GM21723 (cell line): ENCODE data around the gene ITK.
"Not testable (repeated sequence)": the region's sequence is repeated elsewhere in the genome, so short reads cannot be mapped to it uniquely, and the experiment has no call there.

Experiments
- ATAC-seq: cut with Tn5 transposase; IDR thresholded peaks from one replicate; pipeline ENCODE4 v1.9.1; 2021; ENCODE audit warnings: mild to moderate bottlenecking, moderate library complexity; ENCODE audit not compliant: unreplicated experiment

Gene ITK

DNA sequence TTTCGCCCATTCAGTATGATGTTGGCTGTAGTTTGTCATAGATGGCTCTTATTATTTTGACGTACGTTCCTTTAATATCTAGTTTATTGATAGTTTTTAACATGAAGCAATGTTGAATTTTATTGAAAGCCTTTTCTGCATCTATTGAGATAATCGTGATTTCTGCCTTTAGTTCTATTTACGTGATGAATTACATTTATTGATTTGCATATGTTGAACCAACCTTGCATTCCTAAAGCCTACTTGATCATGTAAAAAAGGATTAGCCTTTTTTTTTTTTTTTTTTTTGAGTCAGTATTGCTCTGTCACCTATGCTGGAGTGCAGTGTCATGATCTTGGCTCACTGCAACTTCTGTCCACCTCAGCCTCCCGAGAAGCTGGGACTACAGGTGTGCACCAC is 25.1 kb downstream of the ITK start:
- no peak for ATAC-seq

DNA sequence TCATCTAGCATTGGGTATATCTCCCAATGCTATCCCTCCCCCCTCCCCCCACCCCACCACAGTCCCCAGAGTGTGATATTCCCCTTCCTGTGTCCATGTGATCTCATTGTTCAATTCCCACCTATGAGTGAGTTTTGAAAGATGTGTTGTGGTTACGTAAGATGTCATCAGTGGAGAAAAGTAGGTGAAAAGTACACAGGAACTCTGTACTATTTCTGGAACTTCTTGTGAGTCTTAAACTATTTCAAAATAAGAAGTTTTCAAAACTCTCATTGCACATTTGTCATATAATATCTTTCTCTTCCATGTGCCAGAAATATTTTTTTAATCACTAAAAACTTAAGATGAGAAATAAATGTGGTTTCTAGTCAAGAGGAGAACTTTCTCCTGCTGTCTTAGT is 30.0 kb downstream of the ITK start:
- ATAC-seq = not testable (repeated sequence)

DNA sequence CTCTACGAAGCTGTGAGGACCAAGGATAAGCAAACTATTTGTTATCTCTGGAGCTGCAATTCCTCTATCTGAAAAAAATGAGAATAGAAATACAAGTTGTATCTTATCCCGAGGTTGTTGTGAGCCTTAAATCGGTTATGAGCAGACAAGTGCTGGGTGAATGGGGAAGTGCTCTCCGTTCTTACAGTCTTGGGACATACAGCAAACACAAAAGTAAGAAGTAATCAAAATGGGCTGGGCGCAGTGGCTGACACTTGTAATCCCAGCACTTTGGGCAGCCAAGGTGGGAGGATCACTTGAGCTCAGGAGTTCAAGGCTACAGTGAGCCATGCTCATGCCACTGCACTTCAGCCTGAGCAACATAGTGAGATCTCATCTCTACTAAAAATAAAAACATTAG is 31.7 kb downstream of the ITK start:
- ATAC-seq = no peak

DNA sequence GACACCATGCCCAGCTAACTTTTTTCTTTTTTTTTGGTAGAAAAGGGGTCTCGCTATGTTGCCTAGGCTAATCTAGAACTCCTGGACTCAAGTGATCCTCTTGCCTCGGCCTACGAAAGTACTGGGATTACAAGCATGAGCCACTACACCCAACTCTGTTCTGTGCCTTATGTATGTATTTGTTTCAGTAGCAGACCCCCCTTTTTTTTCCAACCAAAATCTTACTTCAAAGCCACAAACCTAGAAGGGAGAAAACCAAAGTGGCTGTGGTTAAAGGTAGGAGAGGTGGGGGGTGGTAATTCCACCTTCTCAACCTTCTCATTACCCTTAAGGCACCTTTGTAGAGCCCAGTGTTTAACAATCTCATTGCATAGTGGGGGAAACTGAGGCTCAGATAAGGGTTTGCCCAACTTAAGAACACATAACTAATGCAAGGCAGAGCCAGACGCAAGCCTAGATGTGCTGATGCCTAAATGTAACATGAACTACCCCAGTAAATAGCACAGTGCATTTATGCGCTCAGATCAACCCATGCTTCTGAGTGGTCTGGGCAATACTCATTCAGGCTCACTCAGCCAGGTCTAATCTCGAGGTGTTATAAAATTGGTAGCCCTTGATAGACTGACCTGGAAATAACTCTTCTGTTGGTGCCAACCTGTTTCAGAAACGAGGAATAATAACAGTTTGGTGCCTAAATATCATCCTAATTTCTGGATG is 33.0 kb downstream of the ITK start:
- no peak for ATAC-seq

DNA sequence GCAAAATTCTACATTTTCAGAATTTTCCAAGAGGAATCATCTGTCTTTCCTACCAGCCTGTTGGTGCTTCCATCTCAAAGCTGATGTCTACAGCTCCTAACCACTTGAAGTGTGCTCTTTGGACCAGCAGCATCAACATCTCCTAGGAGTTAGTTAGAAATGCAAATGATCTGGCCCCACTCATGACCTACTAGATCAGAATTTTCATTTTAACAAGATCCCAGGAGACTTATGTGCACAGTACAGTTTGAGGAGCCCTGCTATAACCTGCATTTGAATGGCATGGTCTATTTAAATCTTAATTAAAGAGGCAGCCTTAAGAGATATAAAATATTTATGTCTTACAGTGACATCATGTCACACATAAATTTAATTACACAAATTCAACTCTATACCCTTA is 33.8 kb downstream of the ITK start:
- no peak for ATAC-seq

DNA sequence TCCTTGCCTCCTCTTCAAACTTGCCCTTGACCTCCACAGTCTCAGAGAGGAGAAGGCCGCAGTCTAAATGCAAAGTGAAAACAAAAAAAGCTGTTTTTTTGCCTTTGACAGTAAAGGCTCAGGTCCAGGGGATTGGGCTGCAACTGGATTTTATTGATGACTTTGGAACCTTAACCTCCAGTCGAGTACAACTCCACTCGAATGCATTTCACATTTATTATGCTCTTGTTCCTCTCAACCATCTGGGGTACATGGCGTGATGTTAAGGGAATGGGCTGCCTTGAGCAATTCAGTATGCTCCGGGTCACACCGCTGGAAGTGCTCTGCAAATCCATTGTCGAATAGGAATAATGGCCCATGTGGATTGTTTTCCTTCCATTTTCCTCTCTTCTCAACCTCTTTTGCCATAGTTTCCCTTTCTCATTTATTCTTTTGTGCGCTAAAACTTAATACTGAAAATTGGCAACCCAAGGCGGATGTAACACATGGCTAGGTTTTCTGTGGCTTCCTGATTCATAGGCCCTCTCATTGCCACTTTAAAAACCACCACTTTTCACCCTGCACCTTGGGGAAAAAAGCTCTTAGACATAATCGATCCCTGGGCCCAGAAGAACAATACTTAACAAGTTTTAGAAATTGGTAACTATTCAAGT is 34.3 kb downstream of the ITK start:
- peak; percentile 58 for ATAC-seq

DNA sequence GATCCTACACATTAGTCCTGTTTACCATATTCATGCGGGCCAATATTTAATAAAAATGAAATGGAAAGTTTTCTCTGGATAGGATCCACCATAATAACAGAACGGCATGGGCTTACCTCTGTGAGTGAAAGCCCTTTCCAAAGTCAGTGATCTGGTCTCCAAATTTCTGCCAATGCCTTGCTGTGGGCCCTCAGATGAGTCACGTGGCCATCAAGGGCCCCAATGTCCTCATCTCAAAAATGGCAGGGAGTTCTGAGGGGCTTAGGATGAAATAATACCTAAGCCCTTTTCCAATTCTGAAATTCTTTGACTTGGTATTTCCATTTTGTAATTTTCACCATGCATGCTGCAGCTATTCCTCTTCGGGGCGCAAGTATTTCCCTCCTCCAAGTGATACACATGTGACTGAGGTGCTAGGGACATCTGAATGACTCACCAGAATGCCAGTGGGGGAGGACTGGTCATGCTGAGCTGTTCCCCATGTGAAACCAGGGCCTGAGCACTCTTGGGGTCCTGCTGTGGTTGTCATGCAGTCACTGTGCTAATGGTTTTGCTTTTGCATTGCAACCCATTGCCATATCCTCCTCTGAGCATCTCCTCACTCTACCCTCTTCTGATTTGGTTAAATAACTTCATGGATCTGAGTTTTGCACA is 35.0 kb downstream of the ITK start:
- no peak for ATAC-seq

DNA sequence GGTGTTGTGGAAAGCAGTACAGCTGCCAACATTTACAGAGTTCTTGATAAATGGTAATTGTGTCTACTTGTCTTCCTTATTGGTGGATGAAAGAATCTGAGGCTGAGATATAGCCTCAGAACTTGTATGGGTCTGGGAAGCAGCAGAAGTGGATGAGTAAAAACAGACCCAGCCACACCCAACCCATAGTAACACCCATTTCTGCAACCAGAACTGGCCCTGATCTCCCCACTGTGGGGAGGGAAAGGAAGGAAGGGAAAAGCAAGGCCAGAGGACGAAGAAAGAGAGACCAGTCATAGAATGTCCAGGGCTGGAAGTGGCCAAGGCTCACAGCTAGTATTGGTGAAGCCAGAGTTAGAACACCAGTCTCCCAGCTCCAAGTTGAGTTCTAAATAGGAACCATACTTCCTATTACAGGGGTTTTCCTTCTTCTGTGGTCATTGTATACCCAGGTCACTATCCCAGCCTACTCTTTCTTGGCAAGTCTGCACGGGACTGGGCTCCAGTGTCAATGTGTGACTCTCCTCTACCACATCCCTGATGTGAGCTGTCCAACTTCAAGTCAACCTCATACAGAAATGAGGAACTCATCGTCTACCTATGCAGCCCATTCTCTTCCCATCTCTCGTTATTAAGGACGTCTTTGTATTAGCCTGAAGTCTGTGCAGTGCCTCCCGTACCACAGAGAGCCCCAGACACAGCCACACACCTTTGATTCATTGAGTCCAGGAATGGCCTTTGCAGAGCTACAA is 35.9 kb downstream of the ITK start:
- no peak for ATAC-seq

DNA sequence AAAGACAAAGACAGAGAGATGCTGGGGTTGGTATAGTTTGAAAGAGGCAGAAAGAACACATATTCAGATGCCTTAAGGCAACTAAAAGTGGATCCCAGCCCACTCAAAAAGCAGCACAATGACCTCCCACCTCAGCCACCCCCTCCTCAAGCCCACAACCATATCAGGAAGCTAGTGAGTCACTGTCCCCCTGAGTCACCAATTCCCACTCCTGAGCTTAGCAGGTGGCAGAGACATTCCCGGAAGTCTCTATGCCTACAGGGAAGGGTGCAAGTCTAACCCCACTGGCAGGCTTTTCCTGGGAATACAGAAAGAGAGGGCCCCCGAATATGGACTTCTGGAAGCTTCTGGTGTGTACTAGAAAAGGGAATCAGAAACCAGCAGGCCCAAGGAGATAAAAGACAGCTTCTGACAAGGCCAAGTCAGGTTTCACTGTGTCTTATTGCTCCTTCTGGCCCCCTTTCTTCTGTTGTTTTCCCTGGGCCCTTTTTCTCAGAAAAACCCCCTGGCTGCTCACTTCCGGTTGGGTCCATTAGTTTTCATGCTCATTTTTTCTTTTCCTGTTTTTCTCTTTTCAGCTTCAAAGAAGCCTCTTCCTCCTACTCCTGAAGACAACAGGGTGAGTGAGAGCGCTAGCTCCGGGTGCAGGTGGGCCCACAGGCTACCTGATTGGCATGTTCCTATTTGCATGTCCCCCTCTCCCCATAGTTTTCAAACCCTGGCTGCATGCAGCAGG is 36.8 kb downstream of the ITK start:
- ATAC-seq = no peak

DNA sequence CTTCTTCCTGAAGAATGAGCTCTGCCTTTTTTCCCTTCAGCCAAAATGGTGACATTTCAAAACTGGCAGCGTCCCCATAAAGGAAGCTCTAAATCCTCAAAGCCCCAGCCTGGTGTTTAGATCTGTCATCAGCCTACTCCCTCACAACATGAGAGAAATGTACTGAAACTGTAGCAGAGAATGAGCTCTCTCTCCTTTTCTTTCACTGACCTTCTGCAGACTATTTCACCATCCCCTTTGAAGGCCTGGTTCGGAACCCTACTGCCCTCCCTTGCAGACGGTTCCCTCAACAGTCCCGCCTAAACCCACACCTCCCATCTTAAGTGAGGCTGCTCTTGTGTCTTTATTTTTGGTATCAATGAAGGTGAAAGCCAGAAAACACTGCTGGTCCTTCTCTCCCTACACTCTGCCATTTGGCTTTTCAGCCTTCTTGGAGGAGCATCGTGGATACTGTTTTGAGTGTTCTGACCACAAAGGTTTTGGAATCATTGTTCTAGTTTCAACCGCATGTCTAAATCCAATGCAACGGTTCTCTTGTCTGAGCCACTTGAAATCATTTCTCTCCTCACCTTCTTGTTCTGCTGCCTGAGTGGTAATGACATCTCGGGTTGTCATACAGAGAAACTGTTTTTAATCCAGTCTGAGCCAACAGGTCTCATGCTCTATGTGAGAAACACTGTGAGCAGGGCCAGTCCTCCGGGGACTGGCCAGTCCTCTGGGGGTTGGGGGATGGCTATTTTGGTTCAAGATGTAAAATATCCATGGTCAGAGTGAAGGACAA is 39.0 kb downstream of the ITK start:
- peak; percentile 50 for ATAC-seq

DNA sequence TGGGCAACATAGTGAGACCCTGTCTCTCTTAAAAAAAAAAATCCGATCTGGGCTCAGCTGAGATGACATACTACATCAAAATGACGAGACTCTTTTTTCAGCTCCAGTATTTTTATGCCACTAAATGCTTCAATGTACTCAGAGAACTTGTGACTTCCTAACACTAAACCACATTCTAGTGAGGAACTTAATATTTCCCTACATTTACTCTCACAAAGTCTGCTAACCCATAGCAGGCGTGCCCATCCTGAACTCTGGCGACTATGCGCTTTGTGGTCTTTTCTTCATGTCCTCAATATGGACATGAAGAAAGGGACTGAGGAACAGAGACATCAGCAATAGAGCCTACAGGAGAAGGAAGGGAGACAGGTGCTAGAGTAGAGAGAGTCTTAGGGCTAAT is 41.3 kb downstream of the ITK start:
- no peak for ATAC-seq

DNA sequence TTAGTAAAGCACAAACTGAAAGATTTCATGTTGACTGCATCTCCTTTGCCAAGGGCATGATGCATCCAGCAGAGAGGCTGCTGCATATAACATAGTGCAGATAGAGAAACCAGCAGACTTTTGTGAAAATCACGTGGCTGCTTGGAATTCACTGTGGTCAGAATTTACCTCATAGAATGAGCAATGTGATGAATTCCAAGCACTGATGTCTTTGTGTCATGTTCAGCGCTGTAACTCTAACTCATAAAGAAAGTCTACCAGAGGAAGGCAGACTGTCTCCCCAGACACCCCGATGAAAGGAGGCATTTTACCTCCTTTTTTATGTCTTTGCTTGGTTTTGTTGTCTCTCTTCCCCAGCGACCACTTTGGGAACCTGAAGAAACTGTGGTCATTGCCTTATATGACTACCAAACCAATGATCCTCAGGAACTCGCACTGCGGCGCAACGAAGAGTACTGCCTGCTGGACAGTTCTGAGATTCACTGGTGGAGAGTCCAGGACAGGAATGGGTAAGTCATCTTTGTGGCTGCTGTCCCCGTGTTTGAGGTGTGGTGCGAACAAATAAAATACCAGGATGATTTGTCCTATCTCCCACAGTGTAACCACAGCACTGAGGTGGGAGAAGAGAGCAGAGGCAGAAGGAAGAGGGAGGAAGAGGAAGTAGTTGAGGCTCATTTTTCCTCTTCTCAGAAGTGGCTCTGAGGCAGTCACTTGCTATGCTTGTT is 42.0 kb downstream of the ITK start:
- ATAC-seq = peak; percentile 39

DNA sequence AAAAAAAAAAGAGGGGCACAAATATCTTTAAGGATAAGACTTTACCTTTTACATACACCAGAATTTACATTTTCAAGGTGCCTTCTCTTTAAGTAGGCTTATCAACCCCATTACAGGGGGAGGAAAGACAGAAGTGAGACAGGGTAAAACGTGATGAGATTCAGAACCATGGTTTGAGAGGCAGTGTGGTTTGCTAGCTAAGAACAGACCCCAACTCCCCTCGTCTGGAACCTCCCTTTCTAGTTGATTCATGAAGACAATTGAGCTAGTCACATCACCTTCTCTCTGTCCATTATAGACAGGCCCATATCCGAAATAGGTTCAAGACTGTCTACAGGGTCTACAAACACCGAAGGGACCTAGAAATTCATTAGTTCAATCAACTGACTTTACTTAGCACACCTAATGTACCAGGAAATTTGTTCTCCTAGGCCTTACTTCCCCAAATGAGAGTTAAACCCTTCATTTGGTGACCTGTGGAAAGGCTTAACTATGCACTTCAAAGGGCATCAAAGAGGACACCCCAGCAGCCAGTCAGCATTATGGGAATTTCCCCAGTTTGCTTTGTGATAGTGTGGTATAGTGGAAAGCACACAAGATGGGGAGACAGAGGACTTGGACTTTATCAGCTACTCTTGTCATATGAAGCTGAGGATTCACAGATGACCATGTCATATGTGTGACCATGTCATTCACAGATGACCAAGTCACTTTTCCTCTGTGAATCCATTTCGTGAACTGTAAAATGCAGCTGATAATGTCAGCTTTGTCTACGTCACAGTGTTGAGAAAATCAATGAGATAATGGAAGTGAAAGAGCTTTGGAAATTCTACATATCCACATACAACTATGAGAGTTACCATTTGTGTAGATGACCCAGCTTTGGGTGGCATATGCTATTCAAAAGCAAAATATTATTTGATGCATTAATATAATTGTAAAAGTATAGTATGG is 45.1 kb downstream of the ITK start:
- no peak for ATAC-seq

DNA sequence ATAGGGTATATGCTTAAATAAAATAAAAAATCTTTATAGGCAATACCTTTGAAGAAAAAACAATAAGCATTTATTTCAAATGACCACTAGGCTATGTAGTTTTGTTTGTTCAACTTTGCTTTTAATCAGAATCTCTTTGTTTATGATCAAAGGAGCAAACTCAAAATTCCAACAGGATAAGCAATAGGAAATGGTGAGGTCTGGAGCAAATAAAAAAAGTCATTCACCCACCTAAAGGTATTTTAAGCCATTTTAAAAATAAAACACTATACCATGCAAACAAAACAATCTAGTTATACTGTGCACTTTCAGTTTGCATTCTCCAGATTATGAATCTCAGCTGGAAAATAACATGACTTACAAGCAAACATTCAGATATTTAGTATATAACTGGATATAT is 50.0 kb downstream of the ITK start:
- no peak for ATAC-seq

DNA sequence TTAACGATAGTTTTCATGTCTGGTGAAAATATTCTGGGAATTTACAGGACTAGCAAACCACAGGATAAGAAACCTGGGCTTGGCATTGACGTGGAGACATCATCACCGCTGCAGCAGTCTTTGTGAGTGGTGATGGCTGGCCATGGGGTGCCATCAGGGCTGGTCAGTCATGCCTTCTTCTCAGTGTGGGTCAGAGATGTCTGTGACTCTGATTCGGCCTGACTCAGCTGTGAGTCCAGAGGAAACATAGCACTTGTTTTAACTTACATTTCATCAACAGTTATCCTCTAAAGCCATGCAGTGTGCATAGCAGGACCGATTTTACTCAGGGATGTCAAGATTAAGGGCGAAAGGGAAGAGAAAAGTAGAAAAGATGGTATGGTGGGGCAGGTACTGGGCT is 52.1 kb downstream of the ITK start:
- no peak for ATAC-seq

DNA sequence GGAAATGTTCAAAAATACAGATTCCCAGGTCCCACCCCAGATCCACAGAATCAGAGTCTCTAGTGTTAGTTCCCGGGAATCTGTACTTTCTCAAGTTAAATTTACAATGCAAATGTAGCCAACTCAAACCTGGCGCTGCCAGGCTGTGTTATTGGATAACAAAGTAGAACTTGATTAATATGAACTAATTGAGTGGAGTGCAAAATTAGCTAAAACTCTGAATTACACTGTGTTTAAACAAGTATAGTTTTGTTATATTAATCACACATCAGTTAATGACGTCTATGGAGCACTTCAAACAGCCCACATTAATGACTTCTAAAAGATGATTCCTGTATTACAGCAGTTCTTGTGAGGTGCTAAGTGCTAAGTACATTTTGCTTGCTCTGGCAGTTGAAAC is 52.9 kb downstream of the ITK start:
- no peak for ATAC-seq

DNA sequence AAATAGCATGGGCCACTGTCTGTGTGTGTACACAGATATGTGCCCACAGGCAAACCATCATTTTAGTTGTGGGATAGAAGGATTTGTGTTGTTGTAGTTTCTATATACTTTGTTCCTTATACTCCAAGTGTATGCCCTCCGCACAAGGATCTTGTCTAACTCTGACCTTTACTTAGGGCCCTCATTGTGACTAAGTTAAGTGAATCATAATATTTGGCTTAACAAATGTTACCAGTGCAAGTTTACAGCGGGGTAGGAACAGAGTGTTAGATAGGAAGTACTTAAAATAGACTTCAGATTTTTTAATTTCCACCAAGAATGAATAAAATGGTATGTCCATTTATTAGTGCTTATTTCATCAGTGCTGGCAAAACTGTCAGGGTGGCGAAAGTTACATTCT is 55.8 kb downstream of the ITK start:
- ATAC-seq = no peak

DNA sequence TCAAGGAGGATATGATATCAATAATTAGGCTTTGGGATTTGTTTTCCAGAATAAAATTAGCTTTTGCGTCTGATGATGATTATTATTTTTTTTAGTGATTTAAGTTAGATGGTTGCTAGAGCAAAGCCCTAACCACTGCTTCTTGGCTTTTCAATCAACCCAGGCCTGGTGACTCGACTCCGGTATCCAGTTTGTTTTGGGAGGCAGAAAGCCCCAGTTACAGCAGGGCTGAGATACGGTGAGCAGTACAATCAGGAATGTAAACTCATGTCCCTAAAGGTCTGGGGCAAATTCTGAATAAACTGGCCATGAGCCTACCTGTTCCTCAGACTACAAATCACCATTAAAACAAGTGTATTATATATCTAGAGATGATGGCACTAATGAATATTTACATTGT is 60.8 kb downstream of the ITK start:
- ATAC-seq = no peak
